ENCODE measurements around the gene ZNF619. TPM values are rescaled to one million over a fixed set of nuclear protein-coding genes. Genes with fewer than 3 reads are reported as not detected.

Gene ZNF619
- total and polyA plus RNA-seq, 9 of the 15 experiments (the other 6 are each of a cell fraction or from before 2014, with no cell fraction given) = 1.3 to 9.1 (median 6.3) TPM

DNA sequence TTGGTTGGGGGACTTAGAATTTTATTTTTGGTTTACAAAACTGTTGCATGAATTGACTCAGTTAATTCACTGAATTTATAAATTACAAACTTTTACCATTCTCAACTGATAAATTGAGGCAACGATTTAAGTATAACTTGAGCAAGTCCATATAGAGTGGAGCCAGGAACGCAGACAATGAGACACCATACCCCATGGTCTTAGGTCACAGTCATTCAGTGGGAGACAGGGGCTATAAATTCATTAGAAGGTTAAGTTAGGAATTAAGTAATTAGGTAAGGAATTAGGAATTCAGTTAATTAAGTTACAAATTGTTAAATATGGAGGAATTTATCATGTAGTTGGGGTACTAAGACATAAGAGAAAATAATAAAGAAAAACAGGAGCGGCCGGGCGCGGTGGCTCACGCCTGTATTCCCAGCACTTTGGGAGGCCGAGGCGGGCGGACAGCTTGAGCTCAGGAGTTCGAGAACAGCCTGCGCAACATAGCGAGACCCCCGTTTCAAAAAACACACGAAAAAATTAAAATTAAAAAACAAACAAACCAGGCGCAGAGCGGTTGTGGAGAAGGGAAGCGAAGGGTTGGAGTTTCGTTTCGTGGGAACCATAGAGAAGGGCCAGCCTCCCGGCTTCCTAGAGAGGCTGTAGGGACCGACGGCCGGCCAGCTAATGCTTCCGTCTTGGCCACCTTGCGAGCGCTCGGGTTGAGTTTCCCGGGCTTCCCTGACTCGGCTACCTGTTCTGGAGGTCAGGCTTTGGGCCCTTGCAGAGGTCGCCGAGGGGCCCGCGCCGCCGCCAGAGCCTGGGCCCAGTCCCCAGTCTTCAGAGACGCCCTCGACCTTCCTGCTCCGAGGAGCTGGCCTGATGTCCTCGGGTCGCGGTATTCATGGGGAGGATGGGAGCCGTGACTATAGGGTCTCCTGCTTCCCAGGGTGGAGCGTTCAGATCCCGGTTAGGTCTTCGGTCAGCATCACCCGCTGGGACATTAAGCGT is at the start of gene ZNF619 (continued):
- TF ChIP-seq, protein P1, sequence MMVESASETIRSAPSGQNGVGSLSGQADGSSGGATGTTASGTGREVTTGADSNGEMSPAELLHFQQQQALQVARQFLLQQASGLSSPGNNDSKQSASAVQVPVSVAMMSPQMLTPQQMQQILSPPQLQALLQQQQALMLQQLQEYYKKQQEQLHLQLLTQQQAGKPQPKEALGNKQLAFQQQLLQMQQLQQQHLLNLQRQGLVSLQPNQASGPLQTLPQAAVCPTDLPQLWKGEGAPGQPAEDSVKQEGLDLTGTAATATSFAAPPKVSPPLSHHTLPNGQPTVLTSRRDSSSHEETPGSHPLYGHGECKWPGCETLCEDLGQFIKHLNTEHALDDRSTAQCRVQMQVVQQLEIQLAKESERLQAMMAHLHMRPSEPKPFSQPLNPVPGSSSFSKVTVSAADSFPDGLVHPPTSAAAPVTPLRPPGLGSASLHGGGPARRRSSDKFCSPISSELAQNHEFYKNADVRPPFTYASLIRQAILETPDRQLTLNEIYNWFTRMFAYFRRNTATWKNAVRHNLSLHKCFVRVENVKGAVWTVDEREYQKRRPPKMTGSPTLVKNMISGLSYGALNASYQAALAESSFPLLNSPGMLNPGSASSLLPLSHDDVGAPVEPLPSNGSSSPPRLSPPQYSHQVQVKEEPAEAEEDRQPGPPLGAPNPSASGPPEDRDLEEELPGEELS (CRISPR knock-in tag; IDR thresholded peaks at IDR 0.05; ENCODE audit: borderline replicate concordance) = no peak
- TF ChIP-seq FOXJ2 (tag; IDR thresholded peaks at IDR 0.05) (no peak), CTBP1 (IDR thresholded peaks at IDR 0.05; ENCODE audit: borderline replicate concordance) (peak; percentile 55; the same call in 1 of the 2 replicates), ELK3 (CRISPR knock-in tag; IDR thresholded peaks at IDR 0.05) (no peak), KLF10 (CRISPR knock-in tag; IDR thresholded peaks at IDR 0.05) (no peak), CAMTA2 (CRISPR knock-in tag; conservative IDR thresholded peaks at IDR 0.05) (no peak), TGIF2 (CRISPR knock-in tag; IDR thresholded peaks at IDR 0.05) (no peak), GMEB1 (CRISPR knock-in tag; IDR thresholded peaks at IDR 0.05) (no peak), ILK (tag; IDR thresholded peaks at IDR 0.05; ENCODE audit: borderline replicate concordance, low read depth) (no peak), ZBTB12 (CRISPR knock-in tag; IDR thresholded peaks at IDR 0.05) (no peak), ZNF699 (CRISPR knock-in tag; IDR thresholded peaks at IDR 0.05; ENCODE audit: insufficient replicate concordance) (no peak), RB1 (IDR thresholded peaks at IDR 0.05; ENCODE audit: low read depth) (peak; percentile 80)
- TF ChIP-seq, protein P2, sequence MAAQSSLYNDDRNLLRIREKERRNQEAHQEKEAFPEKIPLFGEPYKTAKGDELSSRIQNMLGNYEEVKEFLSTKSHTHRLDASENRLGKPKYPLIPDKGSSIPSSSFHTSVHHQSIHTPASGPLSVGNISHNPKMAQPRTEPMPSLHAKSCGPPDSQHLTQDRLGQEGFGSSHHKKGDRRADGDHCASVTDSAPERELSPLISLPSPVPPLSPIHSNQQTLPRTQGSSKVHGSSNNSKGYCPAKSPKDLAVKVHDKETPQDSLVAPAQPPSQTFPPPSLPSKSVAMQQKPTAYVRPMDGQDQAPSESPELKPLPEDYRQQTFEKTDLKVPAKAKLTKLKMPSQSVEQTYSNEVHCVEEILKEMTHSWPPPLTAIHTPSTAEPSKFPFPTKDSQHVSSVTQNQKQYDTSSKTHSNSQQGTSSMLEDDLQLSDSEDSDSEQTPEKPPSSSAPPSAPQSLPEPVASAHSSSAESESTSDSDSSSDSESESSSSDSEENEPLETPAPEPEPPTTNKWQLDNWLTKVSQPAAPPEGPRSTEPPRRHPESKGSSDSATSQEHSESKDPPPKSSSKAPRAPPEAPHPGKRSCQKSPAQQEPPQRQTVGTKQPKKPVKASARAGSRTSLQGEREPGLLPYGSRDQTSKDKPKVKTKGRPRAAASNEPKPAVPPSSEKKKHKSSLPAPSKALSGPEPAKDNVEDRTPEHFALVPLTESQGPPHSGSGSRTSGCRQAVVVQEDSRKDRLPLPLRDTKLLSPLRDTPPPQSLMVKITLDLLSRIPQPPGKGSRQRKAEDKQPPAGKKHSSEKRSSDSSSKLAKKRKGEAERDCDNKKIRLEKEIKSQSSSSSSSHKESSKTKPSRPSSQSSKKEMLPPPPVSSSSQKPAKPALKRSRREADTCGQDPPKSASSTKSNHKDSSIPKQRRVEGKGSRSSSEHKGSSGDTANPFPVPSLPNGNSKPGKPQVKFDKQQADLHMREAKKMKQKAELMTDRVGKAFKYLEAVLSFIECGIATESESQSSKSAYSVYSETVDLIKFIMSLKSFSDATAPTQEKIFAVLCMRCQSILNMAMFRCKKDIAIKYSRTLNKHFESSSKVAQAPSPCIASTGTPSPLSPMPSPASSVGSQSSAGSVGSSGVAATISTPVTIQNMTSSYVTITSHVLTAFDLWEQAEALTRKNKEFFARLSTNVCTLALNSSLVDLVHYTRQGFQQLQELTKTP (IDR thresholded peaks at IDR 0.05; ENCODE audit: low read depth in 1 of 2, partially characterized antibody in 2 of 2) = peak in 1 of 2 experiments; percentile 42
- TF ChIP-seq, protein P3, sequence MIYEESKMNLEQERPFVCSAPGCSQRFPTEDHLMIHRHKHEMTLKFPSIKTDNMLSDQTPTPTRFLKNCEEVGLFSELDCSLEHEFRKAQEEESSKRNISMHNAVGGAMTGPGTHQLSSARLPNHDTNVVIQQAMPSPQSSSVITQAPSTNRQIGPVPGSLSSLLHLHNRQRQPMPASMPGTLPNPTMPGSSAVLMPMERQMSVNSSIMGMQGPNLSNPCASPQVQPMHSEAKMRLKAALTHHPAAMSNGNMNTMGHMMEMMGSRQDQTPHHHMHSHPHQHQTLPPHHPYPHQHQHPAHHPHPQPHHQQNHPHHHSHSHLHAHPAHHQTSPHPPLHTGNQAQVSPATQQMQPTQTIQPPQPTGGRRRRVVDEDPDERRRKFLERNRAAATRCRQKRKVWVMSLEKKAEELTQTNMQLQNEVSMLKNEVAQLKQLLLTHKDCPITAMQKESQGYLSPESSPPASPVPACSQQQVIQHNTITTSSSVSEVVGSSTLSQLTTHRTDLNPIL (CRISPR knock-in tag; IDR thresholded peaks at IDR 0.05) = no peak

Measured in K562 (cell line).